Erythroblast (primary cell): ENCODE measurements around the gene FZR1.

Experiments used
- GATA1 ChIP-seq: IDR thresholded peaks from 2 replicates; pipeline ENCODE4 v1.6.1; 2011; ENCODE audit warnings: low read depth, mild to moderate bottlenecking, control low read depth, low read length, moderate library complexity
- POLR2A ChIP-seq: IDR thresholded peaks from 2 replicates; pipeline ENCODE4 v1.6.1; 2011; ENCODE audit warnings: mild to moderate bottlenecking, low read length

GRCh38 chr19:3523361-3524077 lies 17.4 kb downstream of the FZR1 start:
- no peak for TF ChIP-seq GATA1
- TF ChIP-seq POLR2A, result no peak
